Left colon (tissue), 2 donors: ENCODE results near the gene GNAL. TPM values are rescaled to one million over a fixed set of nuclear protein-coding genes. Genes with fewer than 3 reads are reported as not detected.
"Not testable (repeated sequence)": the region's sequence is repeated elsewhere in the genome, so short reads cannot be mapped to it uniquely, and the experiment has no call there.

ENCODE experiments used
- ATAC-seq: fragments of 200-7000 bp; cut with Tn5 transposase; one replicate; pipeline ENCODE4 v1.9.1; 2020; ENCODE audit warnings: mild to moderate bottlenecking, moderate library complexity
- DNase-seq, 2 donors: peaks; one replicate each; pipeline ENCODE4 v3.0.0-alpha.2; 2020
- intact Hi-C, 2 donors: fragments of 100-400 bp; cut with DNase I in 1 of 2; cut with micrococcal nuclease in 1 of 2; formaldehyde crosslinking; loops; one replicate each; pipeline versions ENCODE4 v1.11.2 to v1.14.0; 2022; cut with DNase I, micrococcal nuclease
- total RNA-seq, 2 donors: library from RNA; stranded (reverse); fragmentation: NEBNext Ultra II Directional; extraction: Animal tissue kit (Norgen Biotek cat#: 25700); gene quantifications; one replicate each; pipeline ENCODE4 v1.2.1, GENCODE V29; 2021
- donor health status: DM: no; HTN: no; CAD: no.
- donor health status: DM: yes; HTN: yes; CAD: no.

The GNAL gene
- total RNA-seq, 2 donors from 2014 or later, result 1.5 to 4.4 TPM

- ATAC-seq (no peak), DNase-seq (no peak)
- intact Hi-C loops, result no loop called here
Observed at GRCh38 chr18:11714244-11714918, 25.3 kb downstream of the GNAL start.

GRCh38 chr18:11716767-11717315 lies 27.8 kb downstream of the GNAL start:
- ATAC-seq, DNase-seq, intact Hi-C loops: not testable (repeated sequence)

GRCh38 chr18:11719050-11719449 lies 30.0 kb downstream of the GNAL start:
- DNase-seq (no peak), ATAC-seq (no peak)
- intact Hi-C loops, result no loop called here

GRCh38 chr18:11719621-11720020 lies 30.6 kb downstream of the GNAL start:
- intact Hi-C loops, result no loop called here
- ATAC-seq, result no peak

GRCh38 chr18:11721720-11722119 lies 32.7 kb downstream of the GNAL start:
- no peak for ATAC-seq
- intact Hi-C loops, result no loop called here
- no peak for DNase-seq

More at GRCh38 chr18:11719621-11720020, 30.6 kb downstream of the GNAL start:
- DNase-seq, result no peak

GRCh38 chr18:11724781-11725180 lies 35.7 kb downstream of the GNAL start:
- no peak for ATAC-seq
- intact Hi-C loops, result no loop called here
- no peak for DNase-seq

GRCh38 chr18:11726556-11726955 lies 37.5 kb downstream of the GNAL start:
- DNase-seq (no peak), ATAC-seq (no peak)
- intact Hi-C loops, result no loop called here

- intact Hi-C loops, result no loop called here
- ATAC-seq, result no peak
- DNase-seq, result no peak
Observed at GRCh38 chr18:11728249-11728648, 39.2 kb downstream of the GNAL start.

- intact Hi-C loops, result no loop called here
- DNase-seq (no peak), ATAC-seq (no peak)
Observed at GRCh38 chr18:11729556-11729955, 40.5 kb downstream of the GNAL start.

GRCh38 chr18:11733031-11733430 lies 44.0 kb downstream of the GNAL start:
- peak; percentile 94 for ATAC-seq
- peak; percentile 50 to 80 for DNase-seq
- intact Hi-C loops, result loop anchor here in 1 of 2 donors (10.0 kb wide), 1 partner anchor 312 kb away; no protein-coding TSS in a partner anchor

GRCh38 chr18:11736656-11737055 lies 47.6 kb downstream of the GNAL start:
- intact Hi-C loops, result loop anchor here in 1 of 2 donors (10.0 kb wide), 1 partner anchor 308 kb away; no protein-coding TSS in a partner anchor
- DNase-seq, result no peak
- no peak for ATAC-seq

GRCh38 chr18:11739893-11740292 lies 50.8 kb downstream of the GNAL start:
- intact Hi-C loops, result loop anchor here in 1 of 2 donors (10.0 kb wide), 1 partner anchor 305 kb away; no protein-coding TSS in a partner anchor
- no peak for DNase-seq
- no peak for ATAC-seq

- intact Hi-C loops, result no loop called here
- DNase-seq (no peak), ATAC-seq (no peak)
Observed at GRCh38 chr18:11740461-11740860, 51.4 kb downstream of the GNAL start.

GRCh38 chr18:11741505-11742145 lies 52.6 kb downstream of the GNAL start:
- DNase-seq, result no peak
- intact Hi-C loops, result no loop called here
- ATAC-seq, result no peak

GRCh38 chr18:11745521-11745920 lies 56.5 kb downstream of the GNAL start:
- intact Hi-C loops, result no loop called here
- DNase-seq, result no peak
- no peak for ATAC-seq

- DNase-seq (no peak), ATAC-seq (no peak)
- intact Hi-C loops, result no loop called here
Observed at GRCh38 chr18:11747286-11747685, 58.2 kb downstream of the GNAL start.

- no peak for ATAC-seq
- DNase-seq, result no peak
- intact Hi-C loops, result no loop called here
Observed at GRCh38 chr18:11747731-11748130, 58.7 kb downstream of the GNAL start.

- DNase-seq (no peak), ATAC-seq (no peak)
- intact Hi-C loops, result no loop called here
Observed at GRCh38 chr18:11749305-11749704, 60.2 kb downstream of the GNAL start.

- ATAC-seq (no peak), DNase-seq (no peak)
- intact Hi-C loops, result no loop called here
Observed at GRCh38 chr18:11750171-11750570, 61.1 kb downstream of the GNAL start.
